GM18507 (cell line): ENCODE measurements around the gene ZNF185.
"Not testable (repeated sequence)": the region's sequence is repeated elsewhere in the genome, so short reads cannot be mapped to it uniquely, and the experiment has no call there.

Experiments
- DNase-seq: peaks from one replicate; pipeline ENCODE4 v3.0.0; 2011; ENCODE audit warnings: low read depth; ENCODE audit not compliant: insufficient read length; ENCODE audit errors: extremely low spot score
- FAIRE-seq: peaks from 2 replicates; lab custom pipeline; 2011; peaks lifted over from hg19 to GRCh38; lab: Jason Lieb, UNC

Gene ZNF185

GRCh38 chrX:152893980-152894610, 3.8 kb upstream of the ZNF185 start:
- FAIRE-seq (no peak), DNase-seq (no peak)

- FAIRE-seq (no peak), DNase-seq (no peak)
Observed at GRCh38 chrX:152895121-152895520, 2.7 kb upstream of the ZNF185 start.

- DNase-seq (no peak), FAIRE-seq (no peak)
Observed at GRCh38 chrX:152895724-152896420, 2.0 kb upstream of the ZNF185 start.

- no peak for FAIRE-seq
- DNase-seq, result no peak
Observed at GRCh38 chrX:152896450-152896849, 1.4 kb upstream of the ZNF185 start.

- DNase-seq (no peak), FAIRE-seq (no peak)
Observed at GRCh38 chrX:152898442-152898841, 575 bp downstream of the ZNF185 start.

GRCh38 chrX:152899111-152899873, 1.4 kb downstream of the ZNF185 start:
- no peak for DNase-seq
- no peak for FAIRE-seq

- DNase-seq, result no peak
- FAIRE-seq, result no peak
Observed at GRCh38 chrX:152899874-152900719, 2.2 kb downstream of the ZNF185 start.

- no peak for DNase-seq
Observed at GRCh38 chrX:152900937-152901445, 3.1 kb downstream of the ZNF185 start.

GRCh38 chrX:152901816-152902501, 4.1 kb downstream of the ZNF185 start:
- FAIRE-seq (no peak), DNase-seq (no peak)

More at GRCh38 chrX:152900937-152901445, 3.1 kb downstream of the ZNF185 start:
- FAIRE-seq, result no peak

- DNase-seq (no peak), FAIRE-seq (no peak)
Observed at GRCh38 chrX:152902502-152902820, 4.6 kb downstream of the ZNF185 start.

GRCh38 chrX:152903589-152903988, 5.7 kb downstream of the ZNF185 start:
- FAIRE-seq (no peak), DNase-seq (no peak)

- FAIRE-seq (peak; percentile 89), DNase-seq (peak; percentile 7)
Observed at GRCh38 chrX:152904151-152905080, 6.5 kb downstream of the ZNF185 start.

GRCh38 chrX:152905081-152905420, 7.2 kb downstream of the ZNF185 start:
- no peak for DNase-seq
- no peak for FAIRE-seq

- no peak for FAIRE-seq
- DNase-seq, result no peak
Observed at GRCh38 chrX:152907084-152907651, 9.3 kb downstream of the ZNF185 start.

- no peak for FAIRE-seq
- DNase-seq, result no peak
Observed at GRCh38 chrX:152908486-152908885, 10.6 kb downstream of the ZNF185 start.

GRCh38 chrX:152910018-152910417, 12.2 kb downstream of the ZNF185 start:
- not testable (repeated sequence) for DNase-seq
- peak; percentile 69 for FAIRE-seq

- DNase-seq (no peak), FAIRE-seq (no peak)
Observed at GRCh38 chrX:152912106-152912505, 14.2 kb downstream of the ZNF185 start.

GRCh38 chrX:152912641-152913040, 14.8 kb downstream of the ZNF185 start:
- FAIRE-seq (no peak), DNase-seq (no peak)
